MM.1S (cell line): ENCODE data around the gene CD300LB.

ENCODE experiments used
- DNase-seq: peaks from one replicate; pipeline ENCODE4 v3.0.0-alpha.2; 2015
- H2AFZ ChIP-seq: fragments of 300-600 bp; sonication (generic); 2 replicates; pipeline ENCODE4 v1.6.0; 2016; ENCODE audit warnings: antibody characterized with exemption, low read length
- H3F3A ChIP-seq: fragments of 300-600 bp; sonication (generic); 2 replicates; pipeline ENCODE4 v1.6.1; 2016; ENCODE audit warnings: mild to moderate bottlenecking, antibody characterized with exemption, low read length, moderate library complexity, mixed read lengths; ENCODE audit not compliant: insufficient read depth
- H3K27ac ChIP-seq: fragments of 300-600 bp; sonication (generic); 2 replicates; pipeline ENCODE4 v1.5.1; 2016; ENCODE audit warnings: mild to moderate bottlenecking, low read length
- H3K27me3 ChIP-seq: fragments of 300-600 bp; sonication (generic); replicated peaks from 2 replicates; pipeline ENCODE4 v1.6.0; 2016; ENCODE audit warnings: low read length; ENCODE audit not compliant: insufficient read depth
- H3K36me3 ChIP-seq: fragments of 300-600 bp; sonication (generic); replicated peaks from 2 replicates; pipeline ENCODE4 v1.6.1; 2016; ENCODE audit warnings: mild to moderate bottlenecking, low read length, mixed read lengths; ENCODE audit not compliant: insufficient read depth
- H3K4me1 ChIP-seq: fragments of 300-600 bp; sonication (generic); 2 replicates; pipeline ENCODE4 v1.6.1; 2016; ENCODE audit warnings: low read length, mixed read lengths
- H3K4me2 ChIP-seq: fragments of 300-600 bp; sonication (generic); 2 replicates; pipeline ENCODE4 v1.6.0; 2016; ENCODE audit warnings: low read depth, low read length
- H3K4me3 ChIP-seq: fragments of 300-600 bp; sonication (generic); 2 replicates; pipeline ENCODE4 v1.5.1; 2016; ENCODE audit warnings: low read length, mixed read lengths
- H3K79me2 ChIP-seq: fragments of 300-600 bp; sonication (generic); 2 replicates; pipeline ENCODE4 v1.6.1; 2016; ENCODE audit warnings: mixed run types, low read length, mixed read lengths
- H3K9ac ChIP-seq: fragments of 300-600 bp; sonication (generic); 2 replicates; pipeline ENCODE4 v1.6.1; 2016; ENCODE audit warnings: low read length, mixed read lengths
- H3K9me2 ChIP-seq: fragments of 300-600 bp; sonication (generic); replicated peaks from 2 replicates; pipeline ENCODE4 v1.6.1; 2016; ENCODE audit warnings: mild to moderate bottlenecking, low read length, mixed read lengths; ENCODE audit not compliant: insufficient read depth
- H3K9me3 ChIP-seq: fragments of 300-600 bp; sonication (generic); replicated peaks from 2 replicates; pipeline ENCODE4 v1.6.1; 2016; ENCODE audit warnings: mild to moderate bottlenecking, low read length, mixed read lengths; ENCODE audit not compliant: insufficient read depth
- H4K20me1 ChIP-seq: fragments of 300-600 bp; sonication (generic); 2 replicates; pipeline ENCODE4 v1.6.1; 2016; ENCODE audit warnings: mild to moderate bottlenecking, low read length, moderate library complexity, mixed read lengths; ENCODE audit not compliant: insufficient read depth
- CTCF ChIP-seq: fragments of 300-600 bp; sonication (generic); IDR thresholded peaks from 2 replicates; pipeline ENCODE4 v1.5.1; 2016; ENCODE audit warnings: antibody characterized with exemption, low read length, mixed read lengths
- EZH2 ChIP-seq: fragments of 300-600 bp; sonication (generic); optimal IDR thresholded peaks from 2 replicates; pipeline ENCODE3; 2017; ENCODE audit warnings: low read depth, mild to moderate bottlenecking, antibody characterized with exemption, low read length, mixed read lengths
- EZH2phosphoT487 ChIP-seq: fragments of 300-600 bp; sonication (generic); IDR thresholded peaks from 2 replicates; pipeline ENCODE4 v1.6.1; 2018; ENCODE audit warnings: antibody characterized with exemption, low read length

CD300LB gene

GRCh38 chr17:74542166-74542565 lies 10.9 kb upstream of the CD300LB start:
- H3F3A ChIP-seq, result no peaks in the 10 kb centered on the region
- H3K27me3 ChIP-seq, result peaks cover 91% of the 10 kb centered on the region
- TF ChIP-seq EZH2phosphoT487 (no peak), CTCF (no peak), EZH2 (no peak)
- H3K36me3 ChIP-seq, result no peaks in the 10 kb centered on the region
- no peak for DNase-seq
- no peak overlapping the region for H3K9ac ChIP-seq
- H3K4me3 ChIP-seq, result no peak overlapping the region
- no peaks in the 10 kb centered on the region for H3K9me2 ChIP-seq
- H3K79me2 ChIP-seq, result no peaks in the 10 kb centered on the region
- H3K27ac ChIP-seq, result no peak overlapping the region
- H2AFZ ChIP-seq, result no peak overlapping the region
- no peaks in the 10 kb centered on the region for H3K4me1 ChIP-seq
- no peaks in the 10 kb centered on the region for H3K9me3 ChIP-seq
- no peaks in the 10 kb centered on the region for H4K20me1 ChIP-seq
- H3K4me2 ChIP-seq, result no peak overlapping the region

- no peak for DNase-seq
- no peak overlapping the region for H3K4me3 ChIP-seq
- no peak overlapping the region for H2AFZ ChIP-seq
- H3K27me3 ChIP-seq, result peaks cover 98% of the 10 kb centered on the region
- TF ChIP-seq EZH2 (no peak), CTCF (no peak), EZH2phosphoT487 (no peak)
- H3K9me3 ChIP-seq, result no peaks in the 10 kb centered on the region
- no peaks in the 10 kb centered on the region for H3K36me3 ChIP-seq
- no peaks in the 10 kb centered on the region for H3K4me1 ChIP-seq
- H3K4me2 ChIP-seq, result no peak overlapping the region
- no peak overlapping the region for H3K27ac ChIP-seq
- no peaks in the 10 kb centered on the region for H3F3A ChIP-seq
- H4K20me1 ChIP-seq, result no peaks in the 10 kb centered on the region
- H3K9me2 ChIP-seq, result no peaks in the 10 kb centered on the region
- no peaks in the 10 kb centered on the region for H3K79me2 ChIP-seq
- no peak overlapping the region for H3K9ac ChIP-seq
These were observed 10.2 kb upstream of the CD300LB start for GRCh38 chr17:74541176-74542111.

GRCh38 chr17:74539281-74539820 lies 8.1 kb upstream of the CD300LB start:
- no peaks in the 10 kb centered on the region for H4K20me1 ChIP-seq
- TF ChIP-seq CTCF, result no peak
- TF ChIP-seq EZH2phosphoT487, result no peak
- TF ChIP-seq EZH2, result no peak
- no peak overlapping the region for H3K9ac ChIP-seq
- H3K36me3 ChIP-seq, result no peaks in the 10 kb centered on the region
- no peak for DNase-seq
- H2AFZ ChIP-seq, result no peak overlapping the region
- no peaks in the 10 kb centered on the region for H3K79me2 ChIP-seq
- H3K4me3 ChIP-seq, result no peak overlapping the region
- H3K4me2 ChIP-seq, result no peak overlapping the region
- no peaks in the 10 kb centered on the region for H3K9me3 ChIP-seq
- no peaks in the 10 kb centered on the region for H3K4me1 ChIP-seq
- H3F3A ChIP-seq, result no peaks in the 10 kb centered on the region
- no peak overlapping the region for H3K27ac ChIP-seq
- no peaks in the 10 kb centered on the region for H3K9me2 ChIP-seq
- peaks cover 100% of the 10 kb centered on the region for H3K27me3 ChIP-seq
